Uterus (tissue), 4 donors: Measurements from ENCODE around the gene FBP2. TPM values are rescaled to one million over a fixed set of nuclear protein-coding genes. Genes with fewer than 3 reads are reported as not detected.

ENCODE experiments used
- DNase-seq, 2 donors: peaks; one replicate each; pipeline ENCODE4 v3.0.0-alpha.2; 2019 to 2020
- H3K27ac ChIP-seq, 2 donors: fragments of 200-600 bp; sonication (generic); 1 replicate in 1 of 2; 2 replicates in 1 of 2; pipeline ENCODE4 v1.5.1; 2016 to 2018
- H3K27me3 ChIP-seq, 2 donors: fragments of 200-600 bp; sonication (generic); one replicate each; pipeline ENCODE4 v1.5.1; 2018 to 2019; ENCODE audit warnings: control low read depth in 1 of 2
- H3K36me3 ChIP-seq, 2 donors: fragments of 200-600 bp; sonication (generic); one replicate each; pipeline ENCODE4 v1.5.1; 2019; ENCODE audit warnings: control low read depth in 1 of 2
- H3K4me1 ChIP-seq, 2 donors: fragments of 200-600 bp; sonication (generic); one replicate each; pipeline ENCODE4 v1.5.1; 2018 to 2019; ENCODE audit warnings: control low read depth in 1 of 2
- H3K4me3 ChIP-seq, 2 donors: fragments of 200-600 bp; sonication (generic); 1 replicate in 1 of 2; 2 replicates in 1 of 2; pipeline ENCODE4 v1.5.1; 2018 to 2019; ENCODE audit warnings: mild to moderate bottlenecking in 1 of 2
- H3K9me3 ChIP-seq, 2 donors: fragments of 200-600 bp; sonication (generic); one replicate each; pipeline ENCODE4 v1.5.1; 2019; ENCODE audit warnings: control low read depth in 1 of 2
- CTCF ChIP-seq, 4 experiments: fragments of 200-600 bp in 2 of 4; fragments of 450-650 bp in 2 of 4; sonication (generic) in 2 of 4; IDR thresholded peaks; one replicate each; pipeline ENCODE4 v1.5.1; 2016 to 2019; ENCODE audit warnings: antibody characterized with exemption in 4 of 4, mild to moderate bottlenecking in 2 of 4, moderate library complexity in 1 of 4
- POLR2A ChIP-seq, 2 donors: fragments of 450-650 bp; IDR thresholded peaks; one replicate each; pipeline ENCODE4 v1.6.1; 2016; ENCODE audit warnings: antibody characterized with exemption in 2 of 2, mild to moderate bottlenecking in 1 of 2, moderate library complexity in 1 of 2
- intact Hi-C: fragments of 100-400 bp; cut with DNase I; formaldehyde crosslinking; loops from one replicate; pipeline ENCODE4 v1.15.1; 2023; ENCODE audit warnings: low total_unique reads
- total RNA-seq, 4 donors: library from RNA; depleted of rRNA in 3 of 4; stranded (reverse); fragments of >200 nt in 3 of 4; gene quantifications; one replicate each; pipeline versions ENCODE4 v1.1.0 to v1.2.4, GENCODE V29; 2014 to 2023
- donor health status: DM: yes; HTN: yes; CAD: no.

FBP2 gene
- total RNA-seq, 4 donors from 2014 or later, result not detected

GRCh38 chr9:94511134-94511954 is 82.3 kb downstream of the FBP2 start:
- no peaks in the 10 kb centered on the region for H3K36me3 ChIP-seq

More at GRCh38 chr9:94511134-94511954, 82.3 kb downstream of the FBP2 start:
- intact Hi-C loops, result no loop called here
- Histone ChIP-seq H3K27ac (no peak overlapping the region), H3K4me3 (no peak overlapping the region), H3K9me3 (no peaks in the 10 kb centered on the region), H3K27me3 (no peaks in the 10 kb centered on the region), H3K4me1 (no peaks in the 10 kb centered on the region)
- TF ChIP-seq POLR2A (IDR thresholded peaks at IDR 0.05), result no peak
- no peak for TF ChIP-seq CTCF (IDR thresholded peaks at IDR 0.05)
- DNase-seq, result no peak

Other genes with a start within 250 kb of the FBP2 start
- gene PCAT7, start 38.7 kb downstream of the FBP2 start, total RNA-seq, result not detected
- 1 to 10 TPM in 1 of 4 donors, under 1 TPM in 2, not detected in 1; 0.29 to 2.6 (median 0.90) TPM for gene FBP1, start 45.7 kb upstream of the FBP2 start, total RNA-seq
- 100 to 1,000 TPM in 2 of 4 donors, 10 to 100 TPM in 2; 80.7 to 428 (median 126) TPM for gene AOPEP, start 132.9 kb upstream of the FBP2 start, total RNA-seq